Lower leg skin (tissue), 3 donors: Measurements from ENCODE around the gene RMDN3.

ENCODE experiments used
- POLR2A ChIP-seq, 2 donors: fragments of 450-650 bp; IDR thresholded peaks; one replicate each; pipeline ENCODE4 v1.6.1; 2016 to 2017; ENCODE audit warnings: antibody characterized with exemption in 2 of 2, mild to moderate bottlenecking in 1 of 2, moderate library complexity in 1 of 2
- TF ChIP-seq, protein P1 (sequence below), 3 donors: fragments of 450-650 bp; IDR thresholded peaks; one replicate each; pipeline ENCODE4 v1.5.1; 2016; ENCODE audit warnings: antibody characterized with exemption in 3 of 3, mild to moderate bottlenecking in 3 of 3, moderate library complexity in 2 of 3

- TF ChIP-seq POLR2A (IDR thresholded peaks at IDR 0.05) = no peak
- TF ChIP-seq, protein P1, sequence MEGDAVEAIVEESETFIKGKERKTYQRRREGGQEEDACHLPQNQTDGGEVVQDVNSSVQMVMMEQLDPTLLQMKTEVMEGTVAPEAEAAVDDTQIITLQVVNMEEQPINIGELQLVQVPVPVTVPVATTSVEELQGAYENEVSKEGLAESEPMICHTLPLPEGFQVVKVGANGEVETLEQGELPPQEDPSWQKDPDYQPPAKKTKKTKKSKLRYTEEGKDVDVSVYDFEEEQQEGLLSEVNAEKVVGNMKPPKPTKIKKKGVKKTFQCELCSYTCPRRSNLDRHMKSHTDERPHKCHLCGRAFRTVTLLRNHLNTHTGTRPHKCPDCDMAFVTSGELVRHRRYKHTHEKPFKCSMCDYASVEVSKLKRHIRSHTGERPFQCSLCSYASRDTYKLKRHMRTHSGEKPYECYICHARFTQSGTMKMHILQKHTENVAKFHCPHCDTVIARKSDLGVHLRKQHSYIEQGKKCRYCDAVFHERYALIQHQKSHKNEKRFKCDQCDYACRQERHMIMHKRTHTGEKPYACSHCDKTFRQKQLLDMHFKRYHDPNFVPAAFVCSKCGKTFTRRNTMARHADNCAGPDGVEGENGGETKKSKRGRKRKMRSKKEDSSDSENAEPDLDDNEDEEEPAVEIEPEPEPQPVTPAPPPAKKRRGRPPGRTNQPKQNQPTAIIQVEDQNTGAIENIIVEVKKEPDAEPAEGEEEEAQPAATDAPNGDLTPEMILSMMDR (IDR thresholded peaks at IDR 0.05) = no peak
These were observed 18.0 kb downstream of the RMDN3 start for GRCh38 chr15:40737048-40737447.
